Umbilical cord (tissue), 2 donors: ENCODE measurements around the gene TNFAIP8L3. TPM values are rescaled to one million over a fixed set of nuclear protein-coding genes. Genes with fewer than 3 reads are reported as not detected.
A peak's percentile ranks its signal among the peaks of the same experiment; 100 is the strongest.

ENCODE experiments used
- DNase-seq: peaks from one replicate; pipeline ENCODE4 v3.0.0-alpha.2; 2015; ENCODE audit warnings: low spot score
- total RNA-seq: library from RNA; depleted of rRNA; stranded (reverse); fragments of >200 nt; gene quantifications from one replicate; pipeline ENCODE4 v1.2.3, GENCODE V29; 2014; ENCODE audit warnings: low replicate concordance; ENCODE audit not compliant: insufficient read depth

TNFAIP8L3 gene
- total RNA-seq, 1 donor from 2014 or later, result 6.3 TPM

DNA sequence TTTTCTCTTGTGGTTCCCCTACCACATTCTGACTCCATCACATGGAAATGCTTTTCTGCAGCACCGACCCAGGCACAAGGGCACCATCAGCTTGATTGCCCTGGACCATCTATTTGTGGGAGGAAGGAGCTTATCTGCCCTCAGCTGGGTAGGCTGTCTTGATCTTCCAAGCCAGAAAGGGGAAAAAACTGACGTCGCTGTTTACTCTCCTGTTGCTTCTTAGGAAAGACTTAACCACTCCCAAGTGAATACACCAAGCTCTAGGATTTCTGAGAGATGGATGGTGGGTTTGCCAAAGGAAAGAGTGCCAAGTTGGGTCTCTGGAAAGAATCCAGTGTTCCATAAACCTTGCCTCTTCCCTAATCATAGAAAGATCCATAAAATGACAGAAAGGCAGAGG lies 4.0 kb downstream of the TNFAIP8L3 start:
- DNase-seq, result no peak

DNA sequence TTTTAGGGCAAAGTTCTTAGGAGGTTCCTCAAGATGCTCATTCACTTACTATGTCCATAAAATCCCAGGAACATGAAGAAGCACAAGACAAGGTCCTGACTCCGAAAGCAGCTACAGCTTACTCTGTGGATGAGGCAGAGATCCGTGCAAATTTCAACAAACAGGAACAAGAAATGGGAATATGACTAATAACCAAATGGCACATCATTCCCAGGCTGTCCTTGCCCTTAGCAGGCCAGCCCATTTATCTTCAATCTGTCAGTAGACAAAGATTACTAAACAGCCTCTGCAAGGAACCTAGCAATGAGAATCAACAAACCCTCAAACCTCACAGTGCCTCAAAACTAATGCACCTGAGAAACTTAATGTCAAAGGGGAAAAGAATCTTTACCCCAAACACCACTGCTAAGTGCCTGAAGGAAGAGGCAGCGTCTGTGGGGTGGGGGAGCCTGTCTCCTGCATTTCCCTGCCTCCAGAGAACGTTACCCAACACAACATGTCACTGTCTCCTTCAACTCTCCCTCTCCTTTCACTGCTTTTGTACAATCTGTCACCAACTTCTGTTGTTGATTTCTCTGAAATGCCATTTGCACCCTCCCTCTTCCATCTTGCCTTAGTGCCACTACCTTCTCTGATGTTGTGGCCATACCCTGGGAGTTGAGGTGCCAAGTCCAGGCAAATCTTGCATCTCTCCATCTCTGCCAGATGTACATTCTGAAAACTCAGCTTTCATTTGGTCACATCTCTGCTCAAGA lies 4.8 kb downstream of the TNFAIP8L3 start:
- no peak for DNase-seq

DNA sequence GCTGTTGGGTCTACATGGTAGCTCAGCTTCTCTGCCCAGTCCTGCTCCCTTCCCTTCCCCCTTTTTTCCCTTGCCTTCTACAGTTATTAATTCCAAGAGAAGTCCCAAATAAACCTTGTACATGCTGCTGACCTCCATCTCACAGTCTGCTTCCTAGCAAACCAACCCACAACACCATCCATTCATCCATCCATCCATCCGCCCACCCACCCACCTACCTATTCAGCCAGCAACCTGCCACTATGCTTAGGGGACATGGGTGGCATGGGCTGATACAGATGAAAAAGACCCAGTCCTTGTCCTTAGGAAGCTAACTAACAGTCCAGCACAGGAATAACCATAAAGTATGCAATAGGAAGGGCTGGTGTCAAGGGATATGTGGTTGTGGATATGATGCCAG lies 5.7 kb downstream of the TNFAIP8L3 start:
- no peak for DNase-seq

DNA sequence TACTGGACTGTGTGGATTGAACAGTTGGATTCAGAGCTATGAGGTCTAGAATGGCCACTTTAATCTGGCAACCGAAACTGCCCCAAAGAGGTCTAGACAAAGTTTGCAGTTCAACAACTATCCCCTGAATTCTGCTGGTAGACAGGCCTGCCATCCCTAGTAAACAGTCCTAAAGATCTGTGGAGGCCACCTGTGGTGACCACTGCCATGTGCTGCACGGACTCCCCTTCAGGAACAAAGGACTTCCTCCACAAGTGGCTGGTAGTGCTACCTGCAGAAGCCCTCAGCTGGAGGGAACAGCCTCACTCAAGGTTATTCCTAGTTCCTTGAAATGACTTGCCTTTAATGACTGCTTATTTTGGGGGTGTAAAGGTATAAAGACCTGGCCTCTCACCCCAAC lies 6.1 kb downstream of the TNFAIP8L3 start:
- no peak for DNase-seq

DNA sequence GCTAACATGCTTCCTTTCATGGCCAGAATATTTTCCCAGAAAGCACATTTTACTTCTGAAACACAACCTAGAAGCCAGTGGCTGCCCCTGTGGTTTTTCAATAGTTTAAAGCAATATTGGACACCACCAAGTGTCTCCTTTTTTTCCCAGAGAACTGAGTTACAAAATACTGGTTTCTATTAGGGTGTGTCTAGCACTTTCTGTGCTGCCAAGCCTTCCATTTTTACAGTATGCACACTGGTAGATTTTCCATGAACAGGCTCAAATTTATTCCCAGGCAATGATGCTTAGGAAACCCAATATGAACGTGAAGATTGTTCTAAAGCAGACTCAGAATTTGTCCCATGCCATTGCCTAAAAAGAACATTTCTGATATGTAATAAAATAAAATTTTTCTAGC lies 7.2 kb downstream of the TNFAIP8L3 start:
- DNase-seq, result no peak

GRCh38 chr15:51086409-51086808 lies 8.3 kb downstream of the TNFAIP8L3 start:
- no peak for DNase-seq

DNA sequence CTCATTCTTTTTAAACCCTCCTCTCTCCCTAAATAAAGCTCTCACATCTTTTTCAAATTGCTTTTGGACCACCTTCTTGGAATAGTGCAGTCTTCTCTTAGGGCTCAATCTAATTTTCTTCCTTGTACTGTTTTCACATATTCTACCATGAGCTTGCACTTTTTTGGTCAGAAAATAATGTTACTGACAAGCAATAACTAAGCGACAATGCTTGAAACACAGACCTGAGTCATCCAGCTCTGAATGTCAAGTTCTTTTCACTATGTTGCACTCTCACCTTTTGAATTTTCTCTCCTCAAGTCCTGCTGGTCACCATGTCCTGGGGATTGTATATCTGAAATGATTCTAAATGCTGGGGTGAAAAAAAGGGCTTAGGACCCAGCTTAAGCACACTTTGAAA lies 8.9 kb downstream of the TNFAIP8L3 start:
- no peak for DNase-seq

GRCh38 chr15:51083641-51084166 lies 11.0 kb downstream of the TNFAIP8L3 start:
- no peak for DNase-seq

- no peak for DNase-seq
Observed at GRCh38 chr15:51082246-51082645, 12.5 kb downstream of the TNFAIP8L3 start.

DNA sequence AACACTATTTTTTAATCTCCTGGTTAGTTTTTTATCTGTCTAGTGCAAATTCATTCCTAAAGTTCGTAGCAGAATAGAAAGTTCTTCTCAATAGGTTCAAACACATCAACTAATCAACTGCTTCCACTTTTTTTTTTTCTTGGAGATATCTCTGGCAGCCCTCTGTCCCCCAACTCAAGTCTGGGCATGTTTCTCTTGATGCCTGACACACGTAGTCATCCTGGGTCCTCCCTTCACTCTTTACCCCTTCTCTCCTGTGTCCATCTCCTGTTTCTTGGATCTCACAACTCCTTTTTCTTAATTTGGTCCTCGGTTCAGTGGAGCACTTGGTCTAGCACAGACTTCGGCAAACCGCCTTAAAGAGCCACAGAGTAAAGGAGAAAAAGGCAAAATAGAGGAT lies 14.4 kb downstream of the TNFAIP8L3 start:
- DNase-seq, result no peak

- no peak for DNase-seq
Observed at GRCh38 chr15:51079226-51079625, 15.5 kb downstream of the TNFAIP8L3 start.

DNA sequence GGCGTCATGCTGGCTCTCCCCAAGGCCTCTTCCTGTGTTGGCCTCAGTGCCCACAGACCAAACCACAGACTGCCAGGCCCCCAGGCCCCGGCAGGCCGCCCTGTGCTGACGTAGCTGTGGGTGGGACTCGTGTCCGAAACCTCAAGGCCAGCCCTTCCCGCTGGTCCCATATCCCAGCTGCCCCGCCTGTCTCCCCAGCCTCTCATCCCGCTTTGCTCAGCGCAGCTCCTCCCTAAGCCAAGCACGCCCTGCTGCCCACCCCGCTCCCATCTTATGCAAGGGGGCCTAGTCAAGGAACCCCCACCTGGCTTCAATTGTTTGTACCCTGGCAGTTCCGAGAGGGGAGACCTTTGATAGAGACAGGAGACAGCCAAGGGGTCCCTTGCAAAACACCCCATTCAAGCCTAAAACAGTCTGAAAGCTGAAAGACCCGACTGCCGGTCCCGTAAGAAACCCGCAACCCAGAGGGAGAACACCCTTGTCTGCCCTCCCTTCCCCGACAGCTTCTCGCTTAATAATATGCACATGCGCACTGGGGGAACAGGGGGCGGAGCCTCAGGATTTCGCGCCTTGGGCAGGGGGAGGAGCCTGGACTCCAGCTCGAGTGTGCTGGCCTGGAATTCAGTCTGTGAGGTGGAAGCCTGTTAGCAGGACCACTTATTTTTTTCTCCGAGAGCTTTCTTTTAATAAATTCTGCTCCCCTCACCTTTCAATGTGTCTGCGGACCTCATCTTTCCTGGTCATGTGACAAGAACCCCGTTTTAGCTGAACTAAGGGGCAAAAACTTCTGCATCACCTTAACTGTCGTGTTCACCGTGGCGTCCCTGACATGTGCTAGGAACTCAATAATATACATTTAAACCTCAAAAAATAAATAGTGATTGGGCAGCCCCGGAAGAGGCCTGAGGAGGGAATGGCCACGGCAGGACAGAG lies 17.2 kb downstream of the TNFAIP8L3 start:
- DNase-seq, result peak; percentile 86

- DNase-seq, result no peak
Observed at GRCh38 chr15:51076524-51077220, 18.0 kb downstream of the TNFAIP8L3 start.

- no peak for DNase-seq
Observed at GRCh38 chr15:51075826-51076523, 18.7 kb downstream of the TNFAIP8L3 start.

- no peak for DNase-seq
Observed at GRCh38 chr15:51075364-51075763, 19.3 kb downstream of the TNFAIP8L3 start.

DNA sequence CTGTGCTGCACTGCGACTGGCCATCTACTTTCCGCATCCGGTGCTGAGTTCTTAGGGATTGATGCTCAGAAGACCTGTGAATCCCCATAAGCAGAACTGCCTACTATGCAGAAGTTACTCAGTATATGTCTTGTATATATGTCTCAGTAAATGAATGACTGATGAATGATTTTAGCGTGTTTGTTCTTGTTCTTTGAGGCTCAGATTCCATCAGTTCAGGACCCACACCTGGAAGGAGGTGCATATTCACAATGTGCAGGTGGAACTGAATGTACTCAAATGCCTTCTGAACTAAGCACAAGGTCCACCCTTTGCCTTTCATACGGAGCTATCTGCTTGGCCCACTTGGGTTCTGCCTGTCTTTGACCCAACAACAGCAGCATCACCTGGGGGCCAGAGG lies 19.8 kb downstream of the TNFAIP8L3 start:
- DNase-seq, result no peak

DNA sequence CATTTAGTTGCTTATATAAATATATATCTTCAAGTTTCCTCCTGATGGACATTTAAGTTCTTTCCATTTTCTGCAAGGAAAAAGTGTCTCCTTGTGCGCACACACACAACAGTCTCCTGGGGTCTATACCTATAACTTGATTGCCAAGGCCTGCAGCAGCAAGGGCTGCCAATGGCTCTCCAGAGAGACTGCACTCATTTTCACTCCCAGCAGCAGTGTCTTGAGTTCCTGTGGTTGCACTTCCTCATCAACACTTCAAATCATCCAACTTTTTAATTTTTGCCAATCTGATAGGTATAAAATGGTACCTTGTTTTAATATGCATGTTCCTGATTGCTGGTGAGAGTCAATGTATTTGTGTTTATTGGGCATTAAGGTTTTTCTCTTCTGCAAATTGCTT lies 23.1 kb downstream of the TNFAIP8L3 start:
- DNase-seq, result no peak

DNA sequence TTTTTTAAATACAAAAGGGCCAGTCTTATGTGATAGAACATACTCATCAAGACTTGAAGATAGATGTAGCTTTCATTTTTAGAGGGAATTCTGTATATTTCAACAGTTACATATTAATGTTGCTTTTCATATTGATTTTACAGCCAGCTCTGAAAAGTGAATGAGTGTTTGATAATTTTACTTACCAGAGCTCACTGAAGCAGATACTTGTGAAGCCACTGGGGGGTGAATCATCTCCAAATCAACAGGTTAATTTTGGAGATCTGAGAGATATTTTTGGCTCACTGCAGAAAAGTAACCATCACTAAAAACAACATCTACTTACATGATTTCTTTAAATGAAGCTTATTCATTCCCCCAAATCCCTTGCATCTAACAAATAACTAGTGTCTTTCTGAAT lies 24.7 kb downstream of the TNFAIP8L3 start:
- no peak for DNase-seq

- no peak for DNase-seq
Observed at GRCh38 chr15:51067510-51067909, 27.2 kb downstream of the TNFAIP8L3 start.

GRCh38 chr15:51065781-51066180 lies 28.9 kb downstream of the TNFAIP8L3 start:
- DNase-seq, result no peak

DNA sequence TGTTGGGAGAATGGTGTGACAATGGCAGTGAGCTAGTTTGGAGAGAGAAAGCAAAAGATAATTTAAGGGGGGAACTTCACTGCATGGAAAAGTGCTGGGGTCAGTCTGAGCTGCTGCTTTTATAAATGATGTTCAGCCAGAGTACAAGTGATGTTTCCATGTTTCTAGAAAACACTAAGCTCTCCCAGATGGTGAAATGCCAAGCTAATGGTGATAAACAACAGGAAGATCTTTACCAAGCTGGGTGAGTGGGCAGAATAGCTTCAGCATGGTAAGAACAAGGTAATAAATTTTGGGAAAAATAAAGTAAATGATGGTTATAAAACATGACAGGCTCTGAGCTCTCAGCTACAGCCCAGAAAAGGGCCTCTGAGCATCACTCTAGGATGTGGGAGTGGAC lies 29.4 kb downstream of the TNFAIP8L3 start:
- DNase-seq, result no peak
